HuH-7 (cell line): ENCODE measurements around the gene HOXC5.

ENCODE experiments used
- DNase-seq: peaks from one replicate; pipeline ENCODE4 v3.0.0; 2011; ENCODE audit warnings: low spot score

The HOXC5 gene

DNA sequence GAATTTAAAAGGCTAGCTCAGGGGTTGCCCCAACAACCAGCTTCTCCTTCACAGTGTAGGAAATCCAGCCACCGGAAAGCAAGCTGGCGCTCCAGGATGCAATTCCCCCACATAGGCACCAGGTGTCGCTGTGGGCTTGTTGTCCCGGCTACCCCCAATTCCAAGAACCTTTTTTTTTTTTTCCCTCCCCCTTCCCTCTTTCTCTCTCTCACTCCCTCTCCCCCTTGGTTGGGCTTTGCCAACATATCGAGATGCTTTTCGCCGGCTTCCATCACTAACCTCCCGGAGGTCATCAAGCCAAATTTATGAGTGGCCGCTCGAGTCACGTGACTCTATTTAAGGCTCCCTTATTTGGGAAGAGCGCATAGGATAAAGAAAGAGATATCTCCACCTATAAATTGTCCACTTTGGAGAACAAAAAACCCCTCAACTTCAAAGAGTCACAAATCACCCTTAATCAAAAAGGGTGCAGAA, at the start of gene HOXC5:
Gene HOXC5 (plus strand): TSS at position 424 of the 474 bp plus-strand sequence. CDS start 73 bp downstream, outside the sequence.
- DNase-seq = peak; percentile 94

DNA sequence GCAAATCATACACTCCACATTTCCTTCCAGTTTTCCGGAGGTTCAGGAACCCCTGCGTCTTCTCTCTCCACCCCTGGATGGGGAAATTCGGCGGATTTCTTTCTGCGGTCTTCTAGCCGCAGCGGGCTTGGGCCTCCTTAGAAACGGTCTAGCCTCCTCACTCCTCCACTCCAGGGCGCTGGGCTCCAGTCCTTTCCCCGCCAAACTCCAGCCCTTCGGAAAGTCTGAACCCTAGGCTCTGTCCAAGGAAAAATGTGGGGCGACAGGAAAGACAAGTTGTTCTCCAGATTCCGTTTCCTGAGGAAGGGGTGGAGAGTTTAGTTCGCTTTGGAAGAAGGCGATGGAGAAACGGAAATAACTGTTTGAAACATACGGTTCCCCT, 49.3 kb upstream of the HOXC5 start:
- DNase-seq = no peak

DNA sequence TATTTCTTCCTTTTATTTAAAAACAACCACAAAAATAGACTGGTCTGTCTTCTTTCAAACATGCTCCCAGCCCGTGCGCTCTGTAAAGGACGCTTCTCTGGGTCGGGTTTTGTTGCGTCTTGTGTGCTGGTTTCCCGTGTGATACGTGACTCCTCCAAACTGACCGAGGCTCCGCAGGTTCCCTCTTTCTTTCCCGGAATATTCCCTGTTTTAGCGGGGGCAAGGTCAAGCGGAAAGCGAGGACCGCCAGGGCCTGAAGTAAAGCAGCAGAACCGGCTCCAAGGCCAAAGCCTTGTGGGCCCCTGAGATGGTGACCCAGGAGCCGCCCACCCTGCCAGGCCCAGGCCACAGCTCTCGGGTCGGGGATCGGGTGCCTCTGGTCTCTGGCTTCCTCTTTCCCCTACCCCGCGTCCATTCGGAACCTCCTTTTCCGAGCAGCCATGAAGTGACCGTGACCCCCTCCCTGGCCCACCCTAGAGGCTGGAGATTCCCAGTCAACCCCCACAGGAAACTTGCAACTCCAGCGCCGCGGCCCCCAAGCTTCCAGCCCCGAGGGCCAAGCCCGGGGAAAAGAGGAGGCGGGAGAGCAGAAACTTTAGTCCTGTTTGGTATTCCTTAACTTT, 48.8 kb upstream of the HOXC5 start:
- no peak for DNase-seq

- DNase-seq = peak; percentile 96
Measured at GRCh38 chr12:53984901-53985691, 47.8 kb upstream of the HOXC5 start, which contains the start of gene HOXC10. Gene HOXC10, plus strand, starts transcription at chr12:53985146. Its CDS starts 114 bp downstream, at chr12:53985260.

DNA sequence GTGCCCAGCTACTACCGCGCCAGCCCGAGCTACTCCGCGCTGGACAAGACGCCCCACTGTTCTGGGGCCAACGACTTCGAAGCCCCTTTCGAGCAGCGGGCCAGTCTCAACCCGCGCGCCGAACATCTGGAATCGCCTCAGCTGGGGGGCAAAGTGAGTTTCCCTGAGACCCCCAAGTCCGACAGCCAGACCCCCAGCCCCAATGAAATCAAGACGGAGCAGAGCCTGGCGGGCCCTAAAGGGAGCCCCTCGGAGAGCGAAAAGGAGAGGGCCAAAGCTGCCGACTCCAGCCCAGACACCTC, 47.2 kb upstream of the HOXC5 start:
- no peak for DNase-seq

- no peak for DNase-seq
Measured at GRCh38 chr12:53985994-53986685, 46.7 kb upstream of the HOXC5 start.

DNA sequence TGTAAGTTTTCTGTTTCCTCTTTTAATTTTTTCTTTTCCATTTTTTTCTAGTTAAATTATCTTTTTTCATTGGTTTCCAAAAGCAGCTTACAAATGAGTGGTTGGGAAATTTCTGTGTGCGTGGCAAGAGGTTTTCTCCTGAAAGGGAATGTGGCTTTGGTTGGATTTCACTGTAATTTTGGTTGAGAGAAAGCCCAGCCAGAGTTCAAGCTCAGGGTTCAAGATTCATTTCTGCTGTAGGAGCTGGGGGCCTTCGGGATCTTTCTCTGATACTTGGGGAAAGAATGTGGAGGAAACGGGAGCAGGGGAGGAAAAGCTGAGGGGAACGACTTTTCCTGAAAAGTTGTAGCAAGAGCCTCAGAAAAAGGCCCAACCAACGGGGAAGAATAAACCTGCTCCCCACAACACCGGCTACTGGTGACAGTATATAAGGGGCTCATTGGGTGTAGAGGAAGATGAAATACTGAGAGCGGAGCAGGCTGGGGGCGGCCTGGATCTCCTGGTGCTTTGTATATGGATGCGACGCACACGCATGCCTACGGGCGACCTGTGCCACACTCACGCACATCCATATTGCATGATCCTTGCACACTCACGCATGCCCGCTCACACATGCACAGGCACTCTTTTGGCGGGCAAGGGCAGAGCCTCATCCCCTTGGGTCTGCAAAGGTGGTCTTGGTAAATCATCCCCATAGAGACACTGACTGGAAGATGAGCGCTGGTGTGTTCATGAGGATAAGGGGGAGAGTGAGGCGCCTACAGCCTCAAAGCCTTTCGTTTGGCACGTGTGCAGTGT, 46.0 kb upstream of the HOXC5 start:
- DNase-seq = no peak

- DNase-seq = no peak
Measured at GRCh38 chr12:53987787-53988230, 45.0 kb upstream of the HOXC5 start.

DNA sequence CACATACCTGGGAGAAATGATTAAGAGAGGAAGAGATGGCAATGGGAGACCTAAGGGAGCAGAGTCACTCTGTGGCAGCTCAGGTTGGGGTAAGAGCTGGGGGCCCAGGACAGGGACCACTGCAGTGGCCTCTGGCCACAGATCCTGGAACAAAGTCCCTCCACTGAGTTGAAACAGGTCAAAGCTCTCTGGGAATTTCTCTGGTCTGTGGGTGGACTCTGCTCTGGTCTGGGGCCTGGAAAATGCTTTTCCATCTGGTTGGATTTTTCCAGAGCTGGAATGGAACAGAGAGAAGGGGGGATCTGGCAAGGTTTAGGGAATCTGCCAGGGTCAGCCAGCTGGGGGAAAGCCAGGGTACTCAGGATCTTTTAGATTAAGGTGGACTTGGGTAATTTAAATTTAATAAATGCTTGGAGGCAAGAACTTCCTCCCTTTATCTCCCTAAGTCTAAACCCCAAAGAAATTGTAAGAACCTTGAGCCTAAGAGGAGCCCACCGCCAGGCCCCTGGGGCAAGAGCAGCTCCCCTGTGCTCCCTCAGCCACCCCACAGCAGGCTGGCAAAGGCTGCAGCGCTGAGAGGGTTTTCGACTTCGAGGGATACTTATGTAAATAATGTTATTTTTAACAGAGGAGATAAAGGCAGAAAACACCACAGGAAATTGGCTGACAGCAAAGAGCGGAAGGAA, 44.2 kb upstream of the HOXC5 start:
- no peak for DNase-seq

DNA sequence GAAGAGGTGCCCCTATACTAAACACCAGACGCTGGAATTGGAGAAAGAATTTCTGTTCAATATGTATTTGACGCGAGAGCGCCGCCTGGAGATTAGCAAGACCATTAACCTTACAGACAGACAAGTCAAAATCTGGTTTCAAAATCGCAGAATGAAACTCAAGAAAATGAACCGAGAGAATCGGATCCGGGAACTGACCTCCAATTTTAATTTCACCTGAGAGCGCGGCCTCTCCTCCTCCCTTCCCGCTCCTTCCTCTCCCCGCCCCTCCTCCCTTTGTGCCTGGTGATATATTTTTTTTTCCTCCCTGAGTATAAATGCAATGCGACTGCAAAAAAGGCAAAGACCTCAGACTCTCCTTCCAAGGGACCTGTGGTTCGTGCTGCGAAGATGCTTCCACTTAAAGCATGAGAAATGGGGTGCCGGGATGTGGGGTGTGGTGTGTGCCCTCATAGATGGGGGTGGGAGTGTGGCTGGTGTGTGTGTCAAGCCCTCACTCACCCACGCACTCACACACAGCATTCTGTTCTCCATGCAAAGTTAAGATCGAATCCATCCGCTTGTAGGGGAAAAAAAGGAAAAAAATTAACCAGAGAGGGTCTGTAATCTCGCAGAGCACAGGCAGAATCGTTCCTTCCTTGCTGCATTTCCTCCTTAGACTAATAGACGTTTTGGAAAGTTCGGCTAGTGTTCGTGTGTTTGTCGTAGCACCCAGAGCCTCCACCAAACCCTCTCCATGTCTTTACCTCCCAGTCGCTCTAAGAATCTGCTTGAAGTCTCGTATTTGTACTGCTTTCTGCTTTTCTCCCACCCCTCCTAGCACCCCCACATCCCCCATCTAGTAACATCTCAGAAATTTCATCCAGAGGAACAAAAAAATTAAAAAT, 43.4 kb upstream of the HOXC5 start:
- no peak for DNase-seq

DNA sequence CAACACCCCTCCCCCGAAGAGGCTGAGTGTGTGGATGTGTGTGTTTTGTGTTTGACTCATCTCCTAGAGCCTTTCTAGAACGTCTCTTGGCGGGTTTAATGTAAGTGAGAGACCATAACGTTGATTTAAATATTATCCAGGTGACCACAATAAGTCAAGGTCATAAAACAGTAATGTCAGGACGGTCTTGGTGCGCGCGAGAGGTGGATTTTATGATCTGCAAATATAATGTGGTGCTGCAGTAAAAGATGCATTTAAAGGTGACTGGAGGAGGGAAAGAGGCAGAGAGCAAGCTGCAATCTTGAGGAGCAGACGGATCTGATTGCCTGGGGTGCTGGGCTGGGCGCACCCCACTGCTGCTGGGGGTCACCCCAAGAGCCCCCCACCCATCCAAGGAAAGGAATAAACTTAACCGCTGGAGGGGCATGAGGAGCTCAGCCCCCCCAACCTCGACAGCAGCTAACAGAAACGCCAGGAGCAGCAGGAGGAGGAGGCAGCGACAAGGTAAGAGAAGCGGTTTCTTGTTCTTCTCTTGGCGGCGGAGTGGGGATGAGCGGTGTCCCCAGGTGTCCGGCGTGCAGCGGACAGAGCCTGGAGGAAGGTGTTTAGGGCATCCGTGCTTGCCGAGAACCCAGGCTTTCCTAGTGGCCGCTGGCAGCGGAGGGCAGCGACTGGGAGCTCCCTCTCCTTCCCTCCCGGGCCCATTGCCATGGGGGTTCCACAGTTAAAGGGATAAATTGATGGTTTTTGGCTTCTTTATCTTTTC, 42.4 kb upstream of the HOXC5 start:
- DNase-seq = no peak

GRCh38 chr12:53991077-53991460, 41.8 kb upstream of the HOXC5 start:
- no peak for DNase-seq

GRCh38 chr12:53992377-53992889, 40.4 kb upstream of the HOXC5 start:
- no peak for DNase-seq

DNA sequence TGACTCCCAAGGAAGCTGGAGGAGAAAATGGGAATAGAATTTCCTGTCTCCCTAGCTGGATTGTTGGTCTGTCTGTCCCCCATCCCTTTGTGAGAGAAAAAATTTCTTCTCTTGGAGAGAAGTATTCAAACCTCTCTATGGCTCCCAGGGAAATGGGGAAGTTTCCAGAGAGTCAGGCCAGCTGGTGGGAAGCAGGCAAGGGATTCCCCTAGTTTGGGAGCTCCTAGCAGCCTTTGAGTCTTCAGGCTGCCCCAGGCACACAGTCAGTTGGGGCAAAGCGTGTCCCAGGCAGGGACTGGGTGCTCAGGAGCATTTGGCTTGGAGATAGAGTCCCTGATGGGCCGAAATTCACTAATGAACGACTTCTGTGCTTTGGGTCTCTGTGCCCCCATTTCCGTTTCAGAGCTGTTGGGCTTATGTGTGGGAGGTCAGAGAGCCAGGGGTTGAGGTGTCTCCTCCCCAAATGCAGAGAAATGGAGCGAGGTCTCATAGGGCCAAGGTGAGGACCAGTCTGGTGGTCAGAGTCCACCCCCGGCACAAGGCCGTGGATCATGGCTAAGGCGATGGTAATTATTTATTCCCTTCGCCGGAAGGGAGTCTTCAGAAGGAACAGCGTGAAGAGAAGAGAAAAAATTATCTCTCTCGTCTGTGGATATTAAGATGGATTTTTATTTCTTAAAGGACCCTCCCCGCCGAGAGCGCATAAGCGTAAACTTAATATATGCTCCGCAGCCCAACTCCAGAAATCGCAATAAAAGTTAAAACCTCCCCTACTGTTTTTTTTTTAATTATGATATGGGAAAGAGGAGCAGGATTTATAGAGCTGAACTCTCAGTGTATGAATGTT, 39.5 kb upstream of the HOXC5 start:
- DNase-seq = no peak

GRCh38 chr12:53994009-53994263, 38.9 kb upstream of the HOXC5 start:
- DNase-seq = no peak

DNA sequence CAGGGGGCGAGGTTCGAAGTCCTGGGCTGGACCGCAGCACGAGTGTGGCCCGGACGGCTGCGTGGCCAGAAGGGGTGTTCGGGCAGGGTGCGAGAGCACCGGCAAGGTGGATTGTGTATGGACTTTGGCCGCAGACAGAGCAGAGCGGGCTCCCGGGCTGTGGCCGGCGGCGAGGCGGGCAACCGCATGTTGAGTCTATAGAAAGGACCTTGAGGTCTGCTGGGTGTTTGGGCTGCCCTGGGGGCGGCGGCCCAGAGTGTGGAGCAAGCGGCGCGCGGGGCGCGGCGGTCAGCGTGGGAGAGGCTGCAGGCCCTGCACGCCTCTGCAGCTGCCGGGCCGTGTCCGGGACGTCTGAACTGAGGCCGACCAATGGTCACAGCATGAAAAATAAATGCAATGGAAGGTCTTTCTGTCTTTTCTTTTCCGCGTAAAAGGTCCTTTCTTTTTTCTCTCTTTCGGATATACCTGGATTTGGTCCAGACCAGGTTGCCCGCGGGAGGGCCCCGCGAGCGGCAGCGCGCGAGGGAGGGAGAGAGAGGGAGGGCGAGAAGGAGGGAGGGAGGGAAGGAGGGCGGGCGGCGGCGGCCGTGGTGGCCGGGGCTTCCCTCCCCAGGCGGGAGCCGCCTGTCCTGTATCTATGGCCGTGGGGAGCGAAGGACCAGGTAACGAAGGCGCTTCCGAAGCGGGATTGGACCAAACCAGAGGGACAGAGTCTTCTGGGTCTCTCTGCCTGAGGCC, 38.4 kb upstream of the HOXC5 start:
- DNase-seq = no peak

GRCh38 chr12:53995002-53995377, 37.9 kb upstream of the HOXC5 start:
- no peak for DNase-seq
